ENCODE data around the gene ALAS1. TPM values are rescaled to one million over a fixed set of nuclear protein-coding genes. Genes with fewer than 3 reads are reported as not detected.

Gene ALAS1
- polyA plus RNA-seq, 3 donors from 2014 or later = 18.0 to 37.0 (median 27.4) TPM

GRCh38 chr3:52197499-52197841 lies 490 bp upstream of the ALAS1 start:
- Mint-ChIP-seq H3K36me3 (peaks cover 3 to 7% (median 4%) of the 10 kb centered on the region in 3 donors), H3K27me3 (ENCODE audit: low read depth in 3 of 3) (peaks cover 7 to 14% (median 9%) of the 10 kb centered on the region in 3 donors), H3K9me3 (peaks cover 0 to 1% (median 0%) of the 10 kb centered on the region in 6 donors), H3K27ac (peak overlapping the region; percentile 94 to 97 (median 97)), H3K4me1 (peaks cover 33 to 38% of the 10 kb centered on the region in 2 donors), H3K4me3 (peak overlapping the region; percentile 86 to 98 (median 94))
- DNase-seq = no peak

GRCh38 chr3:52198643-52199608 lies 966 bp downstream of the ALAS1 start:
- Mint-ChIP-seq H3K4me1 (peaks cover 35 to 40% of the 10 kb centered on the region in 2 donors), H3K4me3 (peak overlapping the region; percentile 86 to 98 (median 95)), H3K9me3 (peaks cover 0 to 1% (median 0%) of the 10 kb centered on the region in 6 donors), H3K27me3 (ENCODE audit: low read depth in 3 of 3) (peaks cover 4 to 12% (median 9%) of the 10 kb centered on the region in 3 donors), H3K27ac (peak overlapping the region; percentile 88 to 97 (median 94)), H3K36me3 (peaks cover 8 to 20% (median 10%) of the 10 kb centered on the region in 3 donors)
- no peak for DNase-seq

- Mint-ChIP-seq H3K9me3 (peaks cover 0 to 1% (median 0%) of the 10 kb centered on the region in 6 donors), H3K27ac (peak overlapping the region in 1 of 6 donors; percentile 55), H3K4me3 (no peak overlapping the region), H3K36me3 (peaks cover 18 to 36% (median 20%) of the 10 kb centered on the region in 3 donors), H3K4me1 (peaks cover 35 to 40% of the 10 kb centered on the region in 2 donors), H3K27me3 (ENCODE audit: low read depth in 3 of 3) (peaks cover 4 to 12% (median 9%) of the 10 kb centered on the region in 3 donors)
- DNase-seq = no peak
Measured at GRCh38 chr3:52200981-52201679, 3.2 kb downstream of the ALAS1 start.

- peaks cover 0 to 1% (median 0%) of the 10 kb centered on the region in 6 donors for H3K9me3 Mint-ChIP-seq
- peaks cover 21 to 45% (median 23%) of the 10 kb centered on the region in 3 donors for H3K36me3 Mint-ChIP-seq
- H3K27me3 Mint-ChIP-seq (ENCODE audit: low read depth in 3 of 3) = peaks cover 4 to 10% (median 9%) of the 10 kb centered on the region in 3 donors
- no peak for DNase-seq
- peak overlapping the region in 1 of 6 donors; percentile 45 for H3K27ac Mint-ChIP-seq
- no peak overlapping the region for H3K4me3 Mint-ChIP-seq
- peaks cover 29 to 36% of the 10 kb centered on the region in 2 donors for H3K4me1 Mint-ChIP-seq
Measured at GRCh38 chr3:52202384-52203077, 4.6 kb downstream of the ALAS1 start.

GRCh38 chr3:52203701-52204100 lies 5.7 kb downstream of the ALAS1 start:
- no peak for DNase-seq
- no peak overlapping the region for H3K4me3 Mint-ChIP-seq
- peaks cover 0 to 1% (median 0%) of the 10 kb centered on the region in 6 donors for H3K9me3 Mint-ChIP-seq
- H3K27me3 Mint-ChIP-seq (ENCODE audit: low read depth in 3 of 3) = peaks cover 0 to 2% (median 2%) of the 10 kb centered on the region in 3 donors
- H3K36me3 Mint-ChIP-seq = peaks cover 21 to 55% (median 31%) of the 10 kb centered on the region in 3 donors
- H3K4me1 Mint-ChIP-seq = peaks cover 21 to 28% of the 10 kb centered on the region in 2 donors
- H3K27ac Mint-ChIP-seq = peak overlapping the region in 1 of 6 donors; percentile 17

- H3K27me3 Mint-ChIP-seq (ENCODE audit: low read depth in 3 of 3) = no peaks in the 10 kb centered on the region
- H3K36me3 Mint-ChIP-seq = peaks cover 21 to 61% (median 31%) of the 10 kb centered on the region in 3 donors
- no peak for DNase-seq
- H3K27ac Mint-ChIP-seq = peak overlapping the region in 1 of 6 donors; percentile 25
- peaks cover 13 to 20% of the 10 kb centered on the region in 2 donors for H3K4me1 Mint-ChIP-seq
- H3K9me3 Mint-ChIP-seq = peaks cover 0 to 1% (median 0%) of the 10 kb centered on the region in 6 donors
- H3K4me3 Mint-ChIP-seq = no peak overlapping the region
Measured at GRCh38 chr3:52204337-52205073, 6.5 kb downstream of the ALAS1 start.

GRCh38 chr3:52205727-52206372 lies 7.9 kb downstream of the ALAS1 start:
- no peak overlapping the region for H3K27ac Mint-ChIP-seq
- peaks cover 8 to 10% of the 10 kb centered on the region in 2 donors for H3K4me1 Mint-ChIP-seq
- H3K4me3 Mint-ChIP-seq = no peak overlapping the region
- no peaks in the 10 kb centered on the region for H3K9me3 Mint-ChIP-seq
- no peak for DNase-seq
- H3K27me3 Mint-ChIP-seq (ENCODE audit: low read depth in 3 of 3) = no peaks in the 10 kb centered on the region
- peaks cover 17 to 64% (median 34%) of the 10 kb centered on the region in 3 donors for H3K36me3 Mint-ChIP-seq

GRCh38 chr3:52208556-52208955 lies 10.6 kb downstream of the ALAS1 start:
- H3K36me3 Mint-ChIP-seq = peaks cover 27 to 73% (median 45%) of the 10 kb centered on the region in 3 donors
- no peaks in the 10 kb centered on the region for H3K4me1 Mint-ChIP-seq
- DNase-seq = no peak
- H3K9me3 Mint-ChIP-seq = no peaks in the 10 kb centered on the region
- H3K27me3 Mint-ChIP-seq (ENCODE audit: low read depth in 3 of 3) = no peaks in the 10 kb centered on the region
- no peak overlapping the region for H3K4me3 Mint-ChIP-seq
- peak overlapping the region in 2 of 6 donors; percentile 25 to 30 for H3K27ac Mint-ChIP-seq

- Mint-ChIP-seq H3K36me3 (peaks cover 27 to 71% (median 42%) of the 10 kb centered on the region in 3 donors), H3K9me3 (no peaks in the 10 kb centered on the region), H3K4me1 (no peaks in the 10 kb centered on the region), H3K27me3 (ENCODE audit: low read depth in 3 of 3) (no peaks in the 10 kb centered on the region), H3K4me3 (no peak overlapping the region), H3K27ac (peak overlapping the region in 1 of 6 donors; percentile 52)
- DNase-seq = no peak
Measured at GRCh38 chr3:52210037-52210436, 12.1 kb downstream of the ALAS1 start.

GRCh38 chr3:52210550-52211046 lies 12.6 kb downstream of the ALAS1 start:
- no peak for DNase-seq
- Mint-ChIP-seq H3K27me3 (ENCODE audit: low read depth in 3 of 3) (no peaks in the 10 kb centered on the region), H3K27ac (no peak overlapping the region), H3K36me3 (peaks cover 29 to 73% (median 48%) of the 10 kb centered on the region in 3 donors), H3K9me3 (no peaks in the 10 kb centered on the region), H3K4me1 (no peaks in the 10 kb centered on the region), H3K4me3 (no peak overlapping the region)

GRCh38 chr3:52211268-52211891 lies 13.4 kb downstream of the ALAS1 start:
- H3K36me3 Mint-ChIP-seq = peaks cover 27 to 67% (median 44%) of the 10 kb centered on the region in 3 donors
- H3K4me3 Mint-ChIP-seq = no peak overlapping the region
- H3K9me3 Mint-ChIP-seq = no peaks in the 10 kb centered on the region
- H3K4me1 Mint-ChIP-seq = peaks cover 0 to under 1% of the 10 kb centered on the region in 2 donors
- no peak overlapping the region for H3K27ac Mint-ChIP-seq
- no peak for DNase-seq
- H3K27me3 Mint-ChIP-seq (ENCODE audit: low read depth in 3 of 3) = no peaks in the 10 kb centered on the region

- no peak overlapping the region for H3K27ac Mint-ChIP-seq
- H3K9me3 Mint-ChIP-seq = no peaks in the 10 kb centered on the region
- peaks cover 16 to 17% of the 10 kb centered on the region in 2 donors for H3K4me1 Mint-ChIP-seq
- DNase-seq = no peak
- H3K27me3 Mint-ChIP-seq (ENCODE audit: low read depth in 3 of 3) = peaks cover 0 to 2% (median 0%) of the 10 kb centered on the region in 3 donors
- no peak overlapping the region for H3K4me3 Mint-ChIP-seq
- H3K36me3 Mint-ChIP-seq = peaks cover 34 to 59% (median 37%) of the 10 kb centered on the region in 3 donors
Measured at GRCh38 chr3:52213005-52213404, 15.0 kb downstream of the ALAS1 start.
